ENCODE data around the gene THSD8.

DNA sequence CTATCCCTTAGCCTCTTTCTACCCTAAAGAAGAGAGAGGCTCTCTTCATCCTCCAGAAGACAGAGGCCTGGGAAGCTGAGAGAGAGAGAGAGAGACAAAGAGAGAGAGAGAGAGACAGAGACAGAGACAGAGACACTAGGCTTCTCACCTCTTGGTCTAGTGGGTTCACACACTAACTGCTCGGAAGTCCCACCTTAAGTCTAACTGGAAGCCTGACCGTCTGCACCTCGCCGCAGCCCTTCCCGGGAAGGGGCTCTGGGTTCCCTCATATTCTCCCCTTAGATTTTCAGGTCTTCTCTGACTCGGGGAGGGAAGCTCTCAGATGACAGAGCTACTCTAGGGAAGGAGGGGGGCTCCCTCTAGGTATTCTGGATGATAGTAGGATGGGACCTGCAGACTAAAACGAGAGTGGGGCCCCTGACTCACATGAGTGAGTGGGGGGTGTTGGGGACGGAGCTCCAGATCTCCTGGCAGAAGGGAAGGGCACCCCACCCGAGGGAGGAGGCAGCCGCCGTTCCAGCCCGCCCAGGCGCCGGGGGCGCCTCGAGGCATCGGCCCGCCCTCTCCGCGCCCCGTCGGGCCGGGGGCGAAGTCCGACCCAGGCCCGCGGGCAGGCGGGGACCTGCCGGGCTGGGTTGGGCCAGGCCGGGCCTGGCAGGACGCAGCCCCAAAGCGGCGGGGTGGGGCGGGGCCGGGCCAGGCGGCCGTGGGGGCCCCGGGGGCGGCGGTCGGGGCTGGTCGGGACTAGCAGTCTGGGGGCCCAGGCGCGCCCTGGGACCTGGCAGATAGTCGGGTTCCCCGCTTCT, 12.6 kb upstream of the THSD8 start:
- TF ChIP-seq, protein P1, sequence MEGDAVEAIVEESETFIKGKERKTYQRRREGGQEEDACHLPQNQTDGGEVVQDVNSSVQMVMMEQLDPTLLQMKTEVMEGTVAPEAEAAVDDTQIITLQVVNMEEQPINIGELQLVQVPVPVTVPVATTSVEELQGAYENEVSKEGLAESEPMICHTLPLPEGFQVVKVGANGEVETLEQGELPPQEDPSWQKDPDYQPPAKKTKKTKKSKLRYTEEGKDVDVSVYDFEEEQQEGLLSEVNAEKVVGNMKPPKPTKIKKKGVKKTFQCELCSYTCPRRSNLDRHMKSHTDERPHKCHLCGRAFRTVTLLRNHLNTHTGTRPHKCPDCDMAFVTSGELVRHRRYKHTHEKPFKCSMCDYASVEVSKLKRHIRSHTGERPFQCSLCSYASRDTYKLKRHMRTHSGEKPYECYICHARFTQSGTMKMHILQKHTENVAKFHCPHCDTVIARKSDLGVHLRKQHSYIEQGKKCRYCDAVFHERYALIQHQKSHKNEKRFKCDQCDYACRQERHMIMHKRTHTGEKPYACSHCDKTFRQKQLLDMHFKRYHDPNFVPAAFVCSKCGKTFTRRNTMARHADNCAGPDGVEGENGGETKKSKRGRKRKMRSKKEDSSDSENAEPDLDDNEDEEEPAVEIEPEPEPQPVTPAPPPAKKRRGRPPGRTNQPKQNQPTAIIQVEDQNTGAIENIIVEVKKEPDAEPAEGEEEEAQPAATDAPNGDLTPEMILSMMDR (IDR thresholded peaks at IDR 0.05) = no peak
- TF ChIP-seq EZH2phosphoT487 (IDR thresholded peaks at IDR 0.05) (no peak), EZH2 (IDR thresholded peaks at IDR 0.05) (no peak)
